ENCODE results near the gene PPP2R3B. TPM values are rescaled to one million over a fixed set of nuclear protein-coding genes. Genes with fewer than 3 reads are reported as not detected.

The PPP2R3B gene
- total and polyA plus RNA-seq, 2 of the 13 experiments (the other 11 are each of a cell fraction or from before 2014, with no cell fraction given): 17.0 to 21.4 TPM

GRCh38 chrX:336227-336626, 50.5 kb downstream of the PPP2R3B start:
- POLR2A ChIA-PET: no interaction called here
- CTCF ChIA-PET (ENCODE audit: low intra/inter-chr PET ratio, low total read pairs): no interaction called here

GRCh38 chrX:335758-336155, 51.0 kb downstream of the PPP2R3B start:
- no peaks in the 10 kb centered on the region for H3K36me3 ChIP-seq (replicated peaks in 1 of 2; ENCODE audit: control insufficient read depth in 1 of 2, insufficient read depth in 2 of 2, low read length in 2 of 2)
- no TSS peak for BruUV-seq (replicated peaks)
- H3K4me1 ChIP-seq (ENCODE audit: insufficient read depth, low read length): no peaks in the 10 kb centered on the region
- no peak overlapping the region for H3K4me2 ChIP-seq (ENCODE audit: low read depth, low read length)
- FAIRE-seq (no peak), DNase-seq (ENCODE audit: low spot score) (no peak), ATAC-seq (no peak)
- H3K27me3 ChIP-seq (ENCODE audit: control insufficient read depth in 1 of 2, insufficient read depth in 2 of 2, low read length in 2 of 2): peaks cover 0 to 2% of the 10 kb centered on the region in 2 experiments; a peak in 1 of 5 replicates
- H2AFZ ChIP-seq (ENCODE audit: low read length): no peak overlapping the region
- no peak overlapping the region for H3K4me3 ChIP-seq (replicated peaks in 1 of 3; ENCODE audit: insufficient read depth in 1 of 3, low read depth in 2 of 3, low read length in 3 of 3)
- no peak overlapping the region for H3K27ac ChIP-seq (ENCODE audit: extremely low read length, insufficient read depth, low read length)
- no peaks in the 10 kb centered on the region for H3K9me3 ChIP-seq (ENCODE audit: low read length)
- intact Hi-C loops (cut with micrococcal nuclease; ENCODE audit: unreplicated experiment): no loop called here
- in situ Hi-C loops (cut with HindIII; ENCODE audit: extremely low pct_ligation_motif_present, low pct_unique_long_range_greater_than_20kb): no loop called here
- no peaks in the 10 kb centered on the region for H3K79me2 ChIP-seq (ENCODE audit: insufficient read depth, low read length)
- 96% methylated on average over 17 of the region's 17 CpGs for WGBS (ENCODE audit: low lambda C conversion rate)
- ChIA-PET CTCF (ENCODE audit: low intra/inter-chr PET ratio, low total read pairs) (no interaction called here), POLR2A (no interaction called here)
- H3K9ac ChIP-seq (ENCODE audit: insufficient read depth, low read depth, low read length): no peak overlapping the region
- H4K20me1 ChIP-seq (ENCODE audit: insufficient read depth, low read length): no peaks in the 10 kb centered on the region
- TF ChIP-seq, protein P1, sequence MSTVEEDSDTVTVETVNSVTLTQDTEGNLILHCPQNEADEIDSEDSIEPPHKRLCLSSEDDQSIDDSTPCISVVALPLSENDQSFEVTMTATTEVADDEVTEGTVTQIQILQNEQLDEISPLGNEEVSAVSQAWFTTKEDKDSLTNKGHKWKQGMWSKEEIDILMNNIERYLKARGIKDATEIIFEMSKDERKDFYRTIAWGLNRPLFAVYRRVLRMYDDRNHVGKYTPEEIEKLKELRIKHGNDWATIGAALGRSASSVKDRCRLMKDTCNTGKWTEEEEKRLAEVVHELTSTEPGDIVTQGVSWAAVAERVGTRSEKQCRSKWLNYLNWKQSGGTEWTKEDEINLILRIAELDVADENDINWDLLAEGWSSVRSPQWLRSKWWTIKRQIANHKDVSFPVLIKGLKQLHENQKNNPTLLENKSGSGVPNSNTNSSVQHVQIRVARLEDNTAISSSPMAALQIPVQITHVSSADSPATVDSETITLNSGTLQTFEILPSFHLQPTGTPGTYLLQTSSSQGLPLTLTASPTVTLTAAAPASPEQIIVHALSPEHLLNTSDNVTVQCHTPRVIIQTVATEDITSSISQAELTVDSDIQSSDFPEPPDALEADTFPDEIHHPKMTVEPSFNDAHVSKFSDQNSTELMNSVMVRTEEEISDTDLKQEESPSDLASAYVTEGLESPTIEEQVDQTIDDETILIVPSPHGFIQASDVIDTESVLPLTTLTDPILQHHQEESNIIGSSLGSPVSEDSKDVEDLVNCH (CRISPR knock-in tag; IDR thresholded peaks at IDR 0.05): no peak
- no peak for TF ChIP-seq CCDC6 (CRISPR knock-in tag; IDR thresholded peaks at IDR 0.05)
- TF ChIP-seq, protein P2, sequence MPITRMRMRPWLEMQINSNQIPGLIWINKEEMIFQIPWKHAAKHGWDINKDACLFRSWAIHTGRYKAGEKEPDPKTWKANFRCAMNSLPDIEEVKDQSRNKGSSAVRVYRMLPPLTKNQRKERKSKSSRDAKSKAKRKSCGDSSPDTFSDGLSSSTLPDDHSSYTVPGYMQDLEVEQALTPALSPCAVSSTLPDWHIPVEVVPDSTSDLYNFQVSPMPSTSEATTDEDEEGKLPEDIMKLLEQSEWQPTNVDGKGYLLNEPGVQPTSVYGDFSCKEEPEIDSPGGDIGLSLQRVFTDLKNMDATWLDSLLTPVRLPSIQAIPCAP (CRISPR knock-in tag; IDR thresholded peaks at IDR 0.05; ENCODE audit: low read depth): no peak
- no peak for TF ChIP-seq HDAC1 (CRISPR knock-in tag; IDR thresholded peaks at IDR 0.05)
- TF ChIP-seq ARID2 (CRISPR knock-in tag; IDR thresholded peaks at IDR 0.05; ENCODE audit: borderline replicate concordance): no peak
- no peak for TF ChIP-seq ZNF451 (CRISPR knock-in tag; IDR thresholded peaks at IDR 0.05)
- no peak for TF ChIP-seq ZNF75D (CRISPR knock-in tag; IDR thresholded peaks at IDR 0.05; ENCODE audit: borderline replicate concordance)
- no peak for TF ChIP-seq MBNL3 (CRISPR knock-in tag; conservative IDR thresholded peaks at IDR 0.05)
- TF ChIP-seq NR0B2 (CRISPR knock-in tag; IDR thresholded peaks at IDR 0.05): no peak
- TF ChIP-seq ZNF552 (CRISPR knock-in tag; IDR thresholded peaks at IDR 0.05; ENCODE audit: borderline replicate concordance): no peak
- TF ChIP-seq ZNF468 (CRISPR knock-in tag; IDR thresholded peaks at IDR 0.05): no peak
- no peak for TF ChIP-seq THAP9 (CRISPR knock-in tag; IDR thresholded peaks at IDR 0.05; ENCODE audit: borderline replicate concordance)

More at GRCh38 chrX:336227-336626, 50.5 kb downstream of the PPP2R3B start:
- DNase-seq (ENCODE audit: low spot score) (no peak), FAIRE-seq (no peak), ATAC-seq (no peak)
- Histone ChIP-seq H4K20me1 (ENCODE audit: insufficient read depth, low read length) (no peaks in the 10 kb centered on the region), H3K36me3 (replicated peaks in 1 of 2; ENCODE audit: control insufficient read depth in 1 of 2, insufficient read depth in 2 of 2, low read length in 2 of 2) (no peaks in the 10 kb centered on the region), H3K9me3 (ENCODE audit: low read length) (no peaks in the 10 kb centered on the region), H3K27me3 (ENCODE audit: control insufficient read depth in 1 of 2, insufficient read depth in 2 of 2, low read length in 2 of 2) (no peaks in the 10 kb centered on the region), H3K9ac (ENCODE audit: insufficient read depth, low read depth, low read length) (no peak overlapping the region), H3K4me1 (ENCODE audit: insufficient read depth, low read length) (no peaks in the 10 kb centered on the region), H3K4me2 (ENCODE audit: low read depth, low read length) (no peak overlapping the region), H3K27ac (ENCODE audit: extremely low read length, insufficient read depth, low read length) (no peak overlapping the region), H2AFZ (ENCODE audit: low read length) (no peak overlapping the region), H3K79me2 (ENCODE audit: insufficient read depth, low read length) (no peaks in the 10 kb centered on the region), H3K4me3 (replicated peaks in 1 of 3; ENCODE audit: insufficient read depth in 1 of 3, low read depth in 2 of 3, low read length in 3 of 3) (no peak overlapping the region)
- BruUV-seq (replicated peaks): no TSS peak
- intact Hi-C loops (cut with micrococcal nuclease; ENCODE audit: unreplicated experiment): no loop called here
- in situ Hi-C loops (cut with HindIII; ENCODE audit: extremely low pct_ligation_motif_present, low pct_unique_long_range_greater_than_20kb): no loop called here
- 83% methylated on average over 21 of the region's 21 CpGs for WGBS (ENCODE audit: low lambda C conversion rate)
- no peak for TF ChIP-seq TAF1 (CRISPR knock-in tag; IDR thresholded peaks at IDR 0.05)

All from HepG2 (cell line).